Measurements from ENCODE around the gene AURKB. TPM values are rescaled to one million over a fixed set of nuclear protein-coding genes. Genes with fewer than 3 reads are reported as not detected.

The AURKB gene
- total and polyA plus RNA-seq, 2 of the 13 experiments (the other 11 are each of a cell fraction or from before 2014, with no cell fraction given): 29.5 to 75.3 TPM

- TF ChIP-seq, protein P1, sequence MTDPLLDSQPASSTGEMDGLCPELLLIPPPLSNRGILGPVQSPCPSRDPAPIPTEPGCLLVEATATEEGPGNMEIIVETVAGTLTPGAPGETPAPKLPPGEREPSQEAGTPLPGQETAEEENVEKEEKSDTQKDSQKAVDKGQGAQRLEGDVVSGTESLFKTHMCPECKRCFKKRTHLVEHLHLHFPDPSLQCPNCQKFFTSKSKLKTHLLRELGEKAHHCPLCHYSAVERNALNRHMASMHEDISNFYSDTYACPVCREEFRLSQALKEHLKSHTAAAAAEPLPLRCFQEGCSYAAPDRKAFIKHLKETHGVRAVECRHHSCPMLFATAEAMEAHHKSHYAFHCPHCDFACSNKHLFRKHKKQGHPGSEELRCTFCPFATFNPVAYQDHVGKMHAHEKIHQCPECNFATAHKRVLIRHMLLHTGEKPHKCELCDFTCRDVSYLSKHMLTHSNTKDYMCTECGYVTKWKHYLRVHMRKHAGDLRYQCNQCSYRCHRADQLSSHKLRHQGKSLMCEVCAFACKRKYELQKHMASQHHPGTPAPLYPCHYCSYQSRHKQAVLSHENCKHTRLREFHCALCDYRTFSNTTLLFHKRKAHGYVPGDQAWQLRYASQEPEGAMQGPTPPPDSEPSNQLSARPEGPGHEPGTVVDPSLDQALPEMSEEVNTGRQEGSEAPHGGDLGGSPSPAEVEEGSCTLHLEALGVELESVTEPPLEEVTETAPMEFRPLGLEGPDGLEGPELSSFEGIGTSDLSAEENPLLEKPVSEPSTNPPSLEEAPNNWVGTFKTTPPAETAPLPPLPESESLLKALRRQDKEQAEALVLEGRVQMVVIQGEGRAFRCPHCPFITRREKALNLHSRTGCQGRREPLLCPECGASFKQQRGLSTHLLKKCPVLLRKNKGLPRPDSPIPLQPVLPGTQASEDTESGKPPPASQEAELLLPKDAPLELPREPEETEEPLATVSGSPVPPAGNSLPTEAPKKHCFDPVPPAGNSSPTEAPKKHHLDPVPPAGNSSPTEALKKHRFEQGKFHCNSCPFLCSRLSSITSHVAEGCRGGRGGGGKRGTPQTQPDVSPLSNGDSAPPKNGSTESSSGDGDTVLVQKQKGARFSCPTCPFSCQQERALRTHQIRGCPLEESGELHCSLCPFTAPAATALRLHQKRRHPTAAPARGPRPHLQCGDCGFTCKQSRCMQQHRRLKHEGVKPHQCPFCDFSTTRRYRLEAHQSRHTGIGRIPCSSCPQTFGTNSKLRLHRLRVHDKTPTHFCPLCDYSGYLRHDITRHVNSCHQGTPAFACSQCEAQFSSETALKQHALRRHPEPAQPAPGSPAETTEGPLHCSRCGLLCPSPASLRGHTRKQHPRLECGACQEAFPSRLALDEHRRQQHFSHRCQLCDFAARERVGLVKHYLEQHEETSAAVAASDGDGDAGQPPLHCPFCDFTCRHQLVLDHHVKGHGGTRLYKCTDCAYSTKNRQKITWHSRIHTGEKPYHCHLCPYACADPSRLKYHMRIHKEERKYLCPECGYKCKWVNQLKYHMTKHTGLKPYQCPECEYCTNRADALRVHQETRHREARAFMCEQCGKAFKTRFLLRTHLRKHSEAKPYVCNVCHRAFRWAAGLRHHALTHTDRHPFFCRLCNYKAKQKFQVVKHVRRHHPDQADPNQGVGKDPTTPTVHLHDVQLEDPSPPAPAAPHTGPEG (CRISPR knock-in tag; IDR thresholded peaks at IDR 0.05): no peak
- TF ChIP-seq PAX8 (CRISPR knock-in tag; IDR thresholded peaks at IDR 0.05; ENCODE audit: borderline replicate concordance) (no peak), ZNF644 (CRISPR knock-in tag; IDR thresholded peaks at IDR 0.05; ENCODE audit: low read depth) (0 out of 2 replicates have a peak, but pooled peaks have one; percentile 11), MEIS1 (CRISPR knock-in tag; IDR thresholded peaks at IDR 0.05; ENCODE audit: borderline replicate concordance) (no peak), YY1 (IDR thresholded peaks at IDR 0.05; ENCODE audit: insufficient read depth, insufficient replicate concordance, low read depth, low read length) (peak; percentile 32), ZNF773 (CRISPR knock-in tag; IDR thresholded peaks at IDR 0.05; ENCODE audit: borderline replicate concordance) (no peak), ZNF713 (CRISPR knock-in tag; IDR thresholded peaks at IDR 0.05) (no peak), ETV5 (CRISPR knock-in tag; IDR thresholded peaks at IDR 0.05; ENCODE audit: borderline replicate concordance) (peak; percentile 2; the same call in 1 of the 2 replicates)
- TF ChIP-seq, protein P2, sequence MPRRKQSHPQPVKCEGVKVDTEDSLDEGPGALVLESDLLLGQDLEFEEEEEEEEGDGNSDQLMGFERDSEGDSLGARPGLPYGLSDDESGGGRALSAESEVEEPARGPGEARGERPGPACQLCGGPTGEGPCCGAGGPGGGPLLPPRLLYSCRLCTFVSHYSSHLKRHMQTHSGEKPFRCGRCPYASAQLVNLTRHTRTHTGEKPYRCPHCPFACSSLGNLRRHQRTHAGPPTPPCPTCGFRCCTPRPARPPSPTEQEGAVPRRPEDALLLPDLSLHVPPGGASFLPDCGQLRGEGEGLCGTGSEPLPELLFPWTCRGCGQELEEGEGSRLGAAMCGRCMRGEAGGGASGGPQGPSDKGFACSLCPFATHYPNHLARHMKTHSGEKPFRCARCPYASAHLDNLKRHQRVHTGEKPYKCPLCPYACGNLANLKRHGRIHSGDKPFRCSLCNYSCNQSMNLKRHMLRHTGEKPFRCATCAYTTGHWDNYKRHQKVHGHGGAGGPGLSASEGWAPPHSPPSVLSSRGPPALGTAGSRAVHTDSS (CRISPR knock-in tag; conservative IDR thresholded peaks at IDR 0.05): no peak
- TF ChIP-seq, protein P3, sequence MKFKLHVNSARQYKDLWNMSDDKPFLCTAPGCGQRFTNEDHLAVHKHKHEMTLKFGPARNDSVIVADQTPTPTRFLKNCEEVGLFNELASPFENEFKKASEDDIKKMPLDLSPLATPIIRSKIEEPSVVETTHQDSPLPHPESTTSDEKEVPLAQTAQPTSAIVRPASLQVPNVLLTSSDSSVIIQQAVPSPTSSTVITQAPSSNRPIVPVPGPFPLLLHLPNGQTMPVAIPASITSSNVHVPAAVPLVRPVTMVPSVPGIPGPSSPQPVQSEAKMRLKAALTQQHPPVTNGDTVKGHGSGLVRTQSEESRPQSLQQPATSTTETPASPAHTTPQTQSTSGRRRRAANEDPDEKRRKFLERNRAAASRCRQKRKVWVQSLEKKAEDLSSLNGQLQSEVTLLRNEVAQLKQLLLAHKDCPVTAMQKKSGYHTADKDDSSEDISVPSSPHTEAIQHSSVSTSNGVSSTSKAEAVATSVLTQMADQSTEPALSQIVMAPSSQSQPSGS (CRISPR knock-in tag; IDR thresholded peaks at IDR 0.05): peak; percentile 66; the same call in 1 of the 2 replicates
- TF ChIP-seq, protein P4, sequence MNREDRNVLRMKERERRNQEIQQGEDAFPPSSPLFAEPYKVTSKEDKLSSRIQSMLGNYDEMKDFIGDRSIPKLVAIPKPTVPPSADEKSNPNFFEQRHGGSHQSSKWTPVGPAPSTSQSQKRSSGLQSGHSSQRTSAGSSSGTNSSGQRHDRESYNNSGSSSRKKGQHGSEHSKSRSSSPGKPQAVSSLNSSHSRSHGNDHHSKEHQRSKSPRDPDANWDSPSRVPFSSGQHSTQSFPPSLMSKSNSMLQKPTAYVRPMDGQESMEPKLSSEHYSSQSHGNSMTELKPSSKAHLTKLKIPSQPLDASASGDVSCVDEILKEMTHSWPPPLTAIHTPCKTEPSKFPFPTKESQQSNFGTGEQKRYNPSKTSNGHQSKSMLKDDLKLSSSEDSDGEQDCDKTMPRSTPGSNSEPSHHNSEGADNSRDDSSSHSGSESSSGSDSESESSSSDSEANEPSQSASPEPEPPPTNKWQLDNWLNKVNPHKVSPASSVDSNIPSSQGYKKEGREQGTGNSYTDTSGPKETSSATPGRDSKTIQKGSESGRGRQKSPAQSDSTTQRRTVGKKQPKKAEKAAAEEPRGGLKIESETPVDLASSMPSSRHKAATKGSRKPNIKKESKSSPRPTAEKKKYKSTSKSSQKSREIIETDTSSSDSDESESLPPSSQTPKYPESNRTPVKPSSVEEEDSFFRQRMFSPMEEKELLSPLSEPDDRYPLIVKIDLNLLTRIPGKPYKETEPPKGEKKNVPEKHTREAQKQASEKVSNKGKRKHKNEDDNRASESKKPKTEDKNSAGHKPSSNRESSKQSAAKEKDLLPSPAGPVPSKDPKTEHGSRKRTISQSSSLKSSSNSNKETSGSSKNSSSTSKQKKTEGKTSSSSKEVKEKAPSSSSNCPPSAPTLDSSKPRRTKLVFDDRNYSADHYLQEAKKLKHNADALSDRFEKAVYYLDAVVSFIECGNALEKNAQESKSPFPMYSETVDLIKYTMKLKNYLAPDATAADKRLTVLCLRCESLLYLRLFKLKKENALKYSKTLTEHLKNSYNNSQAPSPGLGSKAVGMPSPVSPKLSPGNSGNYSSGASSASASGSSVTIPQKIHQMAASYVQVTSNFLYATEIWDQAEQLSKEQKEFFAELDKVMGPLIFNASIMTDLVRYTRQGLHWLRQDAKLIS (CRISPR knock-in tag; IDR thresholded peaks at IDR 0.05): no peak
- TF ChIP-seq, protein P5, sequence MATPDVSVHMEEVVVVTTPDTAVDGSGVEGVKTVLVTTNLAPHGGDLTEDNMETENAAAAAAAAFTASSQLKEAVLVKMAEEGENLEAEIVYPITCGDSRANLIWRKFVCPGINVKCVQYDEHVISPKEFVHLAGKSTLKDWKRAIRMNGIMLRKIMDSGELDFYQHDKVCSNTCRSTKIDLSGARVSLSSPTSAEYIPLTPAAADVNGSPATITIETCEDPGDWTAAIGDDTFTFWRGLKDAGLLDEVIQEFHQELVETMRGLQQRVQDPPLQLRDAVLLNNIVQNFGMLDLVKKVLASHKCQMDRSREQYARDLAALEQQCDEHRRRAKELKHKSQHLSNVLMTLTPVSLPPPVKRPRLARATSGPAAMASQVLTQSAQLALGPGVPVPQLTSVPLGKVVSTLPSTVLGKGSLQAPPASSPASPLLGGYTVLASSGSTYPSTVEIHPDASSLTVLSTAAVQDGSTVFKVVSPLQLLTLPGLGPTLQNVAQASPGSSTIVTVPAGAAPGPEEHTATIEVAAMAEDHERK (CRISPR knock-in tag; IDR thresholded peaks at IDR 0.05; ENCODE audit: low read depth): 0 out of 2 replicates have a peak, but pooled peaks have one; percentile 52
Observed at GRCh38 chr17:8187517-8188262, 22.7 kb downstream of the AURKB start (continued).

Data from HepG2 (cell line).